GM12801 (cell line): ENCODE results near the gene MBOAT7.

ENCODE experiments used
- CTCF ChIP-seq: IDR thresholded peaks from one replicate; pipeline ENCODE4 v1.5.1; 2011; ENCODE audit warnings: control low read depth; ENCODE audit not compliant: insufficient read length; ENCODE audit errors: extremely low read depth

MBOAT7 gene

DNA sequence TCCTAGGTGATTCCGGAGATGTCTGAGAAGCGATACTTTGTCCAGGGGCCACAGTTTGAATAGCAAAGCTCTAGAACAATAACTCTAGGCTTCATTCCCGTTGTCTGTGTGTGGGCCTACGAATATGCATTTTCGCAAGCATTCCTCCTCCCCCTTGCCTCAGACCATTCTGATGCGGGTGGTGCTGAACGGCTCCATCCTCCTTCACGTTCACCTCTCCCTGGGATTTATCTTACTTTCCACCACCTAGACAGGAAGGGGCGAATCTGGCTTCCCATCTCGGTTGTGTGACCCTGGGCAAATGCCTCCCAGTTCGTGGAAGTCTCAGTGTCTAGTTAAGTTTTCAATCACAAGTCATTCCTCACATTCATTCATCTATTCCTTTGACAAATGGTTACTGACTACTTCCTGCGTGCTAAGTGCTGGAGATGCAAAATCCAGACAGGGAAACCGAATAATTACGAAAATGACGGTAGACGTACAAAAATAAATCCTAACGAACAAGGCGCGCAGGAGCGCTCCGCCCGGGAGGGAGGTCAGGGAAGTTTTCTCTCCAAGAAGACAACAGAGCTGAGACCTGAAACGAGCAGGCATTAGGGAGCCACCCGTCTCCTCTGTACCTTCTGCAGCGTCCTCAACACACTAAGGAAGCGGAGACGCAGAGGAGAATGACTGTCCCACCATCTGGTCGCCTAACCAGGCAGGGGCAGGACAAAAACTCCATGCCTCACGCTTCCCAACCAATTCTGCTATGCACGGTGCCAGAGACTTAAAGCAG, 53.1 kb downstream of the MBOAT7 start:
- TF ChIP-seq CTCF: no peak

GRCh38 chr19:54133957-54134590, 55.3 kb downstream of the MBOAT7 start:
- no peak for TF ChIP-seq CTCF

DNA sequence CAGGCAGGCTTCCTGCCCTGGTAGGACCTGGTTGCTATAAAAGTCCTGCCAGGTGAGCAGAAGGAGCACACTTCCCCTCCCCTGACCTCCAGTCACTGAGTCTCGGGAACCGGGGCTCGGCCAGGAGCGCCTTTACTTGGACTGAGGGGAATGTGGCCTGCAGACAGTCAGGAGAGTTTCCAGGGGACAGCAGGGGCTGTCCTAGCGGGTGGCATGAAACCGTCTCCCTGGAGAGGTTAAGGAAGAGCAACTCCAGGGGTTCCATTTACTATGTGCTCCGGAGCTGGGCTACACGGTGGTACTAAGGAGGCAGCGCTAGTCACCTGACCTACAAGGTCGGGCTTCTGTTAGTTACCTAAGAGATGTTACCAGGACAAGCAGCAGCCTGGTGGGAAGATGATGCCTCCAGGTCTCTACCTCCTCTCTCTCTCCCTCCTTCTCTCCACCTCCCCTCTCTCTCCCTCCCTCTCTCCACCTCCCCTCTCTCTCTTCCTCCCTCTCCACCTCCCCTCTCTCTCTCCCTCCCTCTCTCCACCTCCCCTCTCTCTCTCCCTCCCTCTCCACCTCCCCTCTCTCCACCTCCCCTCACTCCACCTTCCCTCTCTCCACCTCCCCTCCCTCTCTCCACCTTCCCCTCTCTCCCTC, 55.9 kb downstream of the MBOAT7 start:
- TF ChIP-seq CTCF: no peak

GRCh38 chr19:54129617-54129996, 59.8 kb downstream of the MBOAT7 start:
- TF ChIP-seq CTCF: no peak

DNA sequence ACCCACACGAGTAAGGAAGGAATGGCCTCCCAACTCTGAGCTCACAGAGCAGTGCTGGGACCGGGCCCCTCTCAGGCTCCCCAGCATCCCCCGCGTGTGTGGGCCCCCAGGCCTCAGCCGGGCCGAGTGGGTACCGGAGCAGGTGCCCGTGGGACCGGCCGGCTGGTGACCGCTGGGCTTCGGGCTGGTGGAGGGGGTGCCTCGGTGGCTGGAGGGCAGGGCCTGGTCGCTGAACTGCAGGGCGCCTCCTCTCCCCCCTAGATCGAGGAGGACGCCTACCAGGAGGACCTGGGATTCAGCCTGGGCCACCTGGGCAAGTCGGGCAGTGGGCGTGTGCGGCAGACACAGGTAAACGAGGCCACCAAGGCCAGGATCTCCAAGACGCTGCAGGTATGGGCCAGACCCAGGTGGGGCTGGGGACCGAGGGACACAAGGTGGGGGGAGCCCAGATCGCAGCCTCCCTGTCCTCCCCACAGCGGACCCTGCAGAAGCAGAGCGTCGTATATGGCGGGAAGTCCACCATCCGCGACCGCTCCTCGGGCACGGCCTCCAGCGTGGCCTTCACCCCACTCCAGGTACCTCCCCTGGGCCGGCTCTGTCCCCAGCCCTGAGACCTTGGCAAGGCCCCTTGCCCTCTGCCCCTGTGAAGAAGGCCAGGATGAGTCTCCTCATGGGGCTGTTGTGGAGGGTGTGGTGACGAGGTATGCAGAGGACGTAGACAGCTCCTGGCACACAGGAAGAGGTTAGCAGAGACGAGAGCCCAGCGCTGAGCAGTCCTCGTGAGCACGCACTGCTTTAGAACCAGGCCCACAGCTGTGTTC, 60.4 kb downstream of the MBOAT7 start:
- TF ChIP-seq CTCF: no peak

GRCh38 chr19:54128441-54128725, 61.0 kb downstream of the MBOAT7 start:
- TF ChIP-seq CTCF: no peak

DNA sequence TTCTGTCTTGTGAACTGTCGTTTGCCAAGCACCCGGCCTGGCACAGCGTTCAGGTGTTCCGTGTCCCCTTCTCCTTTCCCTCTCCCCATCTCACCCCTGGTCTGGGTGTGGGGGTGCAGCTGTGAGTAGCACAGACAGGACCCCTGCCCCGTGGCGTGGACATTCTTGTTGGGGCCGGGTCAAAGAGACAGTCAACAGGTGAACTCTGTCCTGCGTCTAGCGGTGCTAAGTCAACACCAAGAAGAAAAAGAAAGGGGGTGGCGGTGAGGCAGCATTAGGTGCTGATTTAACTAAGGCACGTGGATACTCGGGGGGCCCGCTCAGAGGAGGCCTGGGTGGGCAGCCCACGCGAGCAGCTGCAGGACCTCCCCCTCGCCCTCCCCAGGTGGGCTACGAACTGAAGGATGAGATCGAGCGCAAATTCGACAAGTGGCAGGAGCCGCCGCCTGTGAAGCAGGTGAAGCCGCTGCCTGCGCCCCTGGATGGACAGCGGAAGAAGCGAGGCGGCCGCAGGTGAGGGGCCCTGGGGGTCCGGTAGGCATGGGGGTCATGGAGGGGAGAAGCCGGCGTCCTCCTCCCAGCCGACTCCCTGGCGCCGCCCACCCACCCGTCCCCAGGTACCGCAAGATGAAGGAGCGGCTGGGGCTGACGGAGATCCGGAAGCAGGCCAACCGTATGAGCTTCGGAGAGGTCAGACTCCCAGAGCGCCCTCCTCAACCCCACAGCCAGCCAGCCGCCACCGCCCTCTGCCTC, 61.5 kb downstream of the MBOAT7 start:
- TF ChIP-seq CTCF: no peak
